G401.6 (cell line): ENCODE measurements around the gene METRN.

Experiments used
- FAIRE-seq: peaks from 2 replicates; lab custom pipeline; 2012; peaks lifted over from hg19 to GRCh38; lab: Jason Lieb, UNC

Gene METRN

GRCh38 chr16:714558-715476, at the start of gene METRN:
METRN (plus strand) TSS chr16:715118; CDS start chr16:715290, 172 bp downstream.
- FAIRE-seq = no peak

- no peak for FAIRE-seq
Measured at GRCh38 chr16:666572-666971, 48.3 kb upstream of the METRN start.

- no peak for FAIRE-seq
Measured at GRCh38 chr16:667113-667779, 47.7 kb upstream of the METRN start.

- FAIRE-seq = no peak
Measured at GRCh38 chr16:667780-668518, 47.0 kb upstream of the METRN start, which contains the start of gene RHOT2. RHOT2 (plus strand) TSS chr16:668132; CDS start chr16:668200, 68 bp downstream.

GRCh38 chr16:668519-669171, 46.3 kb upstream of the METRN start:
- no peak for FAIRE-seq

GRCh38 chr16:669666-670065, 45.3 kb upstream of the METRN start:
- FAIRE-seq = no peak

GRCh38 chr16:670485-671352, 44.2 kb upstream of the METRN start:
- FAIRE-seq = no peak

GRCh38 chr16:671353-672131, 43.4 kb upstream of the METRN start:
- FAIRE-seq = no peak

GRCh38 chr16:672371-672770, 42.5 kb upstream of the METRN start:
- FAIRE-seq = no peak

GRCh38 chr16:672851-673250, 42.1 kb upstream of the METRN start:
- FAIRE-seq = no peak

GRCh38 chr16:673399-673991, 41.4 kb upstream of the METRN start:
- no peak for FAIRE-seq

GRCh38 chr16:674214-674881, 40.6 kb upstream of the METRN start:
- FAIRE-seq = no peak

GRCh38 chr16:674968-675883, 39.7 kb upstream of the METRN start, which contains the start of gene RHBDL1:
RHBDL1 (plus strand) TSS chr16:675671; CDS start chr16:675791, 120 bp downstream.
- FAIRE-seq = no peak

GRCh38 chr16:675884-676564, 38.9 kb upstream of the METRN start:
- FAIRE-seq = no peak

GRCh38 chr16:676565-676902, 38.4 kb upstream of the METRN start:
- FAIRE-seq = no peak

GRCh38 chr16:676913-677312, 38.0 kb upstream of the METRN start:
- no peak for FAIRE-seq

GRCh38 chr16:677316-678190, 37.4 kb upstream of the METRN start:
- FAIRE-seq = no peak
